ENCODE results near the gene EXTL2.

GRCh38 chr1:100903777-100904176 lies 9.1 kb upstream of the EXTL2 start:
- TF ChIP-seq CTCF (IDR thresholded peaks at IDR 0.05) (no peak), ZFX (IDR thresholded peaks at IDR 0.05; ENCODE audit: borderline replicate concordance) (no peak)

Measured in 22Rv1 (cell line).